GM21360 (cell line): ENCODE results near the gene GABBR1.
A peak's percentile ranks its signal among the peaks of the same experiment; 100 is the strongest.

Source experiments
- ATAC-seq: cut with Tn5 transposase; IDR thresholded peaks from one replicate; pipeline ENCODE4 v1.9.1; 2021; ENCODE audit warnings: mild to moderate bottlenecking, moderate library complexity; ENCODE audit not compliant: unreplicated experiment

Gene GABBR1

GRCh38 chr6:29577544-29577943, 55.4 kb downstream of the GABBR1 start:
- no peak for ATAC-seq

GRCh38 chr6:29576056-29576455, 56.9 kb downstream of the GABBR1 start:
- no peak for ATAC-seq

- no peak for ATAC-seq
These were observed 65.0 kb downstream of the GABBR1 start for GRCh38 chr6:29567991-29568390.

GRCh38 chr6:29567541-29567940, 65.4 kb downstream of the GABBR1 start:
- no peak for ATAC-seq

- no peak for ATAC-seq
These were observed 66.1 kb downstream of the GABBR1 start for GRCh38 chr6:29566856-29567255.

- peak; percentile 48 for ATAC-seq
These were observed 68.1 kb downstream of the GABBR1 start for GRCh38 chr6:29564875-29565274.

- no peak for ATAC-seq
These were observed 69.5 kb downstream of the GABBR1 start for GRCh38 chr6:29563435-29563965.

- ATAC-seq: no peak
These were observed 71.3 kb downstream of the GABBR1 start for GRCh38 chr6:29561606-29562181.

- ATAC-seq: no peak
These were observed 71.9 kb downstream of the GABBR1 start for GRCh38 chr6:29561091-29561490.

GRCh38 chr6:29559524-29560287, 73.3 kb downstream of the GABBR1 start, which contains the start of gene UBD:
TSS of gene UBD (minus strand) at chr6:29559732. CDS start at chr6:29559701, 31 bp downstream.
- ATAC-seq: no peak

GRCh38 chr6:29558439-29559079, 74.4 kb downstream of the GABBR1 start:
- ATAC-seq: no peak

- no peak for ATAC-seq
These were observed 75.7 kb downstream of the GABBR1 start for GRCh38 chr6:29557320-29557719.

GRCh38 chr6:29554764-29555163, 78.2 kb downstream of the GABBR1 start:
- no peak for ATAC-seq

- ATAC-seq: no peak
These were observed 79.5 kb downstream of the GABBR1 start for GRCh38 chr6:29553268-29554057.

- ATAC-seq: peak; percentile 81
These were observed 80.4 kb downstream of the GABBR1 start for GRCh38 chr6:29552512-29553051.

GRCh38 chr6:29547573-29547972, 85.4 kb downstream of the GABBR1 start:
- ATAC-seq: no peak

GRCh38 chr6:29537714-29538403, 95.1 kb downstream of the GABBR1 start:
- ATAC-seq: no peak

- no peak for ATAC-seq
These were observed 100.5 kb downstream of the GABBR1 start for GRCh38 chr6:29532320-29532951.

GRCh38 chr6:29531668-29532067, 101.3 kb downstream of the GABBR1 start:
- ATAC-seq: no peak
